H9 (cell line): ENCODE data around the gene EHD3. TPM values are rescaled to one million over a fixed set of nuclear protein-coding genes. Genes with fewer than 3 reads are reported as not detected.

Experiments
- DNase-seq: peaks from one replicate; pipeline ENCODE4 v3.0.0-alpha.2; 2017
- H2AFZ ChIP-seq: one replicate; pipeline ENCODE4 v1.6.1; 2013; ENCODE audit warnings: mild to moderate bottlenecking, low read length, control low read depth, moderate library complexity
- H2AK5ac ChIP-seq: 2 replicates; pipeline ENCODE4 v1.6.1; 2013; ENCODE audit warnings: low read length, control low read depth, mixed read lengths; ENCODE audit not compliant: insufficient read length
- H2BK120ac ChIP-seq: one replicate; pipeline ENCODE4 v1.6.1; 2013; ENCODE audit warnings: low read depth, mild to moderate bottlenecking, low read length, control low read depth, inconsistent platforms; ENCODE audit not compliant: poor library complexity, severe bottlenecking
- H2BK12ac ChIP-seq: 2 replicates; pipeline ENCODE4 v1.6.1; 2013; ENCODE audit warnings: low read length, control low read depth, mixed read lengths, low read depth; ENCODE audit not compliant: insufficient read length
- H2BK15ac ChIP-seq: 2 replicates; pipeline ENCODE4 v1.6.1; 2013; ENCODE audit warnings: low read depth, low read length, control low read depth
- H2BK20ac ChIP-seq: one replicate; pipeline ENCODE4 v1.6.1; 2013; ENCODE audit warnings: low read depth, mild to moderate bottlenecking, low read length, control low read depth, inconsistent platforms; ENCODE audit not compliant: poor library complexity, severe bottlenecking
- H2BK5ac ChIP-seq: 2 replicates; pipeline ENCODE4 v1.6.1; 2013; ENCODE audit warnings: low read length, control low read depth, mixed read lengths; ENCODE audit not compliant: insufficient read length
- H3K14ac ChIP-seq: 2 replicates; pipeline ENCODE4 v1.6.1; 2013; ENCODE audit warnings: low read length, control low read depth; ENCODE audit not compliant: insufficient read depth
- H3K18ac ChIP-seq: 2 replicates; pipeline ENCODE4 v1.6.1; 2013; ENCODE audit warnings: low read depth, mild to moderate bottlenecking, mixed read lengths, low read length, control low read depth; ENCODE audit not compliant: insufficient read length
- H3K23ac ChIP-seq: 2 replicates; pipeline ENCODE4 v1.6.1; 2013; ENCODE audit warnings: low read length, control low read depth, mixed read lengths, low read depth; ENCODE audit not compliant: insufficient read length
- H3K23me2 ChIP-seq: 2 replicates; pipeline ENCODE4 v1.6.1; 2013; ENCODE audit warnings: low read depth, mild to moderate bottlenecking, mixed read lengths, low read length, control low read depth; ENCODE audit not compliant: insufficient read length, poor library complexity, severe bottlenecking
- H3K27ac ChIP-seq: 2 replicates; pipeline ENCODE4 v1.5.1; 2013; ENCODE audit warnings: low read length, control low read depth, mixed read lengths, low read depth; ENCODE audit not compliant: insufficient read length
- H3K27me3 ChIP-seq: 2 replicates; pipeline ENCODE4 v1.6.1; 2013; ENCODE audit warnings: low read length, control low read depth, inconsistent platforms; ENCODE audit not compliant: insufficient read depth
- H3K4ac ChIP-seq: 2 replicates; pipeline ENCODE4 v1.6.1; 2013; ENCODE audit warnings: low read depth, mild to moderate bottlenecking, control low read depth, inconsistent platforms, low read length, moderate library complexity
- H3K4me1 ChIP-seq: 2 replicates; pipeline ENCODE4 v1.6.1; 2013; ENCODE audit warnings: low read length, control low read depth, inconsistent platforms; ENCODE audit not compliant: insufficient read depth
- H3K4me2 ChIP-seq: 2 replicates; pipeline ENCODE4 v1.6.1; 2013; ENCODE audit warnings: low read length, control low read depth, mixed read lengths; ENCODE audit not compliant: insufficient read length, insufficient read depth
- H3K56ac ChIP-seq: 2 replicates; pipeline ENCODE4 v1.6.1; 2013; ENCODE audit warnings: low read depth, mild to moderate bottlenecking, mixed read lengths, low read length, control low read depth; ENCODE audit not compliant: insufficient read length
- H3K79me1 ChIP-seq: 2 replicates; pipeline ENCODE4 v1.6.1; 2013; ENCODE audit warnings: low read depth, mild to moderate bottlenecking, moderate library complexity, low read length, control low read depth, inconsistent platforms; ENCODE audit not compliant: insufficient read depth, poor library complexity, severe bottlenecking
- H3K79me2 ChIP-seq: 2 replicates; pipeline ENCODE4 v1.6.1; 2013; ENCODE audit warnings: low read length, control low read depth, inconsistent platforms; ENCODE audit not compliant: insufficient read depth
- H3K9ac ChIP-seq: 2 replicates; pipeline ENCODE4 v1.6.1; 2013; ENCODE audit warnings: low read length, control low read depth, mixed read lengths; ENCODE audit not compliant: insufficient read length; ENCODE audit errors: extremely low read depth
- H3K9me3 ChIP-seq: one replicate; pipeline ENCODE4 v1.6.1; 2013; ENCODE audit warnings: low read depth, low read length, inconsistent platforms; ENCODE audit not compliant: control insufficient read depth
- H3T11ph ChIP-seq: one replicate; pipeline ENCODE4 v1.6.1; 2013; ENCODE audit warnings: mild to moderate bottlenecking, low read length, control low read depth, inconsistent platforms
- H4K20me1 ChIP-seq: one replicate; pipeline ENCODE4 v1.6.1; 2013; ENCODE audit not compliant: control insufficient read depth, insufficient read length, insufficient read depth
- H4K5ac ChIP-seq: 2 replicates; pipeline ENCODE4 v1.6.1; 2013; ENCODE audit warnings: low read depth, mild to moderate bottlenecking, mixed read lengths, low read length, control low read depth; ENCODE audit not compliant: insufficient read length
- H4K8ac ChIP-seq: replicated peaks from 2 replicates; pipeline ENCODE4 v1.6.1; 2013; ENCODE audit warnings: low read length, control low read depth, mixed read lengths, low read depth; ENCODE audit not compliant: insufficient read length
- H4K91ac ChIP-seq: 2 replicates; pipeline ENCODE4 v1.6.1; 2013; ENCODE audit warnings: low read depth, mild to moderate bottlenecking, moderate library complexity, mixed read lengths, low read length, control low read depth; ENCODE audit not compliant: insufficient read length
- H3K27ac Mint-ChIP-seq, 3 experiments: 2 replicates in 2 of 3; 3 replicates in 1 of 3; pipeline ENCODE4 v1.8.0; 2020 to 2021; ENCODE audit warnings: mixed read lengths in 3 of 3, mild to moderate bottlenecking in 1 of 3, moderate library complexity in 1 of 3
- H3K27me3 Mint-ChIP-seq: 2 replicates; pipeline ENCODE4 v1.8.0; 2021; ENCODE audit warnings: low read depth, mild to moderate bottlenecking, moderate library complexity, mixed read lengths
- H3K36me3 Mint-ChIP-seq, 3 experiments: 2 replicates in 2 of 3; 3 replicates in 1 of 3; pipeline ENCODE4 v1.8.0; 2020 to 2021; ENCODE audit warnings: low read depth in 3 of 3, mixed read lengths in 3 of 3; ENCODE audit not compliant: insufficient read depth in 1 of 3
- H3K4me1 Mint-ChIP-seq, 2 experiments: 2 replicates each; pipeline ENCODE4 v1.8.0; 2020; ENCODE audit warnings: mixed read lengths in 2 of 2
- H3K4me3 Mint-ChIP-seq, 2 experiments: 2 replicates in 1 of 2; 3 replicates in 1 of 2; pipeline ENCODE4 v1.8.0; 2020 to 2021; ENCODE audit warnings: mild to moderate bottlenecking in 2 of 2, mixed read lengths in 2 of 2, moderate library complexity in 1 of 2
- H3K9me3 Mint-ChIP-seq, 2 experiments: 2 replicates in 1 of 2; 3 replicates in 1 of 2; pipeline ENCODE4 v1.8.0; 2020; ENCODE audit warnings: mild to moderate bottlenecking in 2 of 2, mixed read lengths in 2 of 2, moderate library complexity in 1 of 2
- CTCF ChIP-seq: fragments of 200-600 bp; sonication (generic); conservative IDR thresholded peaks from 3 replicates; pipeline ENCODE4 v1.8.0; 2021; ENCODE audit warnings: antibody characterized with exemption, mild to moderate bottlenecking
- whole genome bisulfite sequencing: extraction: QIAGEN DNeasy Blood & Tissue Kit; methylation state at CpG from one replicate; pipeline ENCODE4 v1.1.7; 2013; ENCODE audit warnings: missing lambda C conversion rate, low lambda C conversion rate, mixed read lengths; ENCODE audit not compliant: insufficient read length; ENCODE audit errors: extremely low coverage; 5-methylcytosine and 5-hydroxymethylcytosine counted together
- total RNA-seq: library from RNA; stranded (reverse); gene quantifications from 2 replicates; pipeline ENCODE4 v1.2.1, GENCODE V29; 2021

The EHD3 gene
- total RNA-seq, 1 experiment from 2014 or later, result 8.3 TPM

GRCh38 chr2:31226266-31226665, 7.7 kb upstream of the EHD3 start:
- no peak overlapping the region for H3K4me2 ChIP-seq
- H3K18ac ChIP-seq, result no peak overlapping the region
- H3K14ac ChIP-seq, result no peak overlapping the region
- Mint-ChIP-seq H3K4me1 (peaks cover 4 to 11% of the 10 kb centered on the region in 2 experiments; a peak in 3 of 4 replicates), H3K4me3 (no peak overlapping the region), H3K27ac (no peak overlapping the region), H3K27me3 (peaks cover 5% of the 10 kb centered on the region; the same call in 1 of the 2 replicates), H3K36me3 (no peaks in the 10 kb centered on the region), H3K9me3 (no peaks in the 10 kb centered on the region)
- DNase-seq, result peak; percentile 9
- no peak overlapping the region for H4K5ac ChIP-seq
- no peak overlapping the region for H4K8ac ChIP-seq
- no peak overlapping the region for H3K9ac ChIP-seq
- H2AFZ ChIP-seq, result no peak overlapping the region
- no peak overlapping the region for H3K56ac ChIP-seq
- H2BK5ac ChIP-seq, result no peak overlapping the region
- H3K23me2 ChIP-seq, result no peaks in the 10 kb centered on the region
- no peak for TF ChIP-seq CTCF
- no peak overlapping the region for H2BK20ac ChIP-seq
- H3K27ac ChIP-seq, result no peak overlapping the region
- no peaks in the 10 kb centered on the region for H3K79me1 ChIP-seq
- no peaks in the 10 kb centered on the region for H3K4me1 ChIP-seq
- no peaks in the 10 kb centered on the region for H3K79me2 ChIP-seq
- no peak overlapping the region for H2AK5ac ChIP-seq
- no peaks in the 10 kb centered on the region for H3K9me3 ChIP-seq
- no peak overlapping the region for H3K23ac ChIP-seq
- no peak overlapping the region for H3T11ph ChIP-seq
- no peak overlapping the region for H3K4ac ChIP-seq
- H2BK12ac ChIP-seq, result no peak overlapping the region
- H2BK120ac ChIP-seq, result no peak overlapping the region
- no peaks in the 10 kb centered on the region for H4K20me1 ChIP-seq
- WGBS, result no CpG with 5 or more reads among the region's 2 CpGs
- no peak overlapping the region for H4K91ac ChIP-seq
- no peak overlapping the region for H2BK15ac ChIP-seq
- no peaks in the 10 kb centered on the region for H3K27me3 ChIP-seq
